ENCODE results near the gene REEP1.

DNA sequence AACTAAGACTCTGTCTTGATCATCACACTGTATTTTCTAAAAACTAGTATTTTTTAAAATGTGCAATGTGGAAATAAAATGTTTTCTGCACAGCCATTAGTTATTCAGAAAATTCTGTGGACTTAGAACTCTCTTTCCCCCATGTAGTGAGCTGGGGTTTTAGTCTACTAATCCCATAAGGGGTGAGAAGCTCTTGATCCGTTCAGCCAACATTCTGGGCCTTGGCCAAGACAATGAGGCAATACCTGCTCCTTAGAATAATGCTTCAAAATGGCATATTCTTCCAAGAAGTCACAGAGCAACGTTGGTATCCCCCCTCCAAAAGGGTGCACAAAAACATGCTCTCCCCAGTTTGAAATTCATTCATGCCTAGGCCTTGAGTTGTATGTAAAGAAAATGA is 4.0 kb downstream of the REEP1 start:
- TF ChIP-seq EP300 (IDR thresholded peaks at IDR 0.05) (no peak), POLR2AphosphoS5 (IDR thresholded peaks at IDR 0.05) (no peak), CTCF (IDR thresholded peaks at IDR 0.05) (no peak), POLR2A (IDR thresholded peaks at IDR 0.05) (no peak)
